ENCODE measurements around the gene AK8. TPM values are rescaled to one million over a fixed set of nuclear protein-coding genes. Genes with fewer than 3 reads are reported as not detected.
"Not testable (repeated sequence)": the region's sequence is repeated elsewhere in the genome, so short reads cannot be mapped to it uniquely, and the experiment has no call there.

The AK8 gene
- polyA plus RNA-seq, 5 donors, result 1.4 to 4.6 (median 3.5) TPM

DNA sequence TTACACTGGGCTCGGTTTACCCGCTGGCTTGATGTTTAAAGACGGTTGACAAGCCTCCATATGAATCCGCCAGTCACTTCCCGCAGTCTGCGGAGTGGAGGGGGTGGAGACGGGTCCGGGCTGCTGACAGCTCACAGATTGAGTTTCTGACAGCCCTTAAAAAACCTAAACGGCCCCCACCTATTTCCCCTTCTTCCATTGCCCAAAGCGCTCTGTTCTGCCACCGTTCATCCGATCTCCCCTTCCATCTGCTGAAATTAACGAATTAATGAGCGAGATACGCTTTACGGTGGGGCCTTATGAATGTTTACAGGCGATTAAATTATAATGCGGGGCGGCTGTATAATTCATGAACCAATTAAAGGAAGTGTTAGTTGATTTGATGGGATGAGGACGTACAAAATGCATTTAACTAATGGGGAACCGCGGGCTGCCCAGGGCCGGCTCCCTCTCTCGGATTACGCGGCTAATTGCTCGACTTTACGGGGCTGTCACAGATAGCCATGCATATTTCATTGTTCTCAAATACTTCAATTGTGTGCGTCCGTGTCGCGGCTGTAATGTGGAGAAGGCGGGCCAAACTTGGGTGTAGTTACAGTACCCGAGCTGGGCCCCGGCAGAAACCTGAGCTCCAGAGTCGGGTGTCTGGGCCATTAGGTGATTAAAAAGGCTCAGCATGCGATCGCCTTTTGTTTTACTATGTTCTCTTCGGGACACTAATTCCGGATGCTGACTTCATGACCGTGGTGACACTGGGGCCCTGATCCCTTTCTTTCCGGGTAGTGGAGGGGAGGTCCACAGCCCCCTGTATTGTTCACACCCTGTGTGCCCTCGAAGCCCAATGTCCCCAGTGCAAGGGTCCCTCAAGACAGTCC, 133.0 kb downstream of the AK8 start:
- DNase-seq, result peak in 1 of 2 donors; percentile 12

DNA sequence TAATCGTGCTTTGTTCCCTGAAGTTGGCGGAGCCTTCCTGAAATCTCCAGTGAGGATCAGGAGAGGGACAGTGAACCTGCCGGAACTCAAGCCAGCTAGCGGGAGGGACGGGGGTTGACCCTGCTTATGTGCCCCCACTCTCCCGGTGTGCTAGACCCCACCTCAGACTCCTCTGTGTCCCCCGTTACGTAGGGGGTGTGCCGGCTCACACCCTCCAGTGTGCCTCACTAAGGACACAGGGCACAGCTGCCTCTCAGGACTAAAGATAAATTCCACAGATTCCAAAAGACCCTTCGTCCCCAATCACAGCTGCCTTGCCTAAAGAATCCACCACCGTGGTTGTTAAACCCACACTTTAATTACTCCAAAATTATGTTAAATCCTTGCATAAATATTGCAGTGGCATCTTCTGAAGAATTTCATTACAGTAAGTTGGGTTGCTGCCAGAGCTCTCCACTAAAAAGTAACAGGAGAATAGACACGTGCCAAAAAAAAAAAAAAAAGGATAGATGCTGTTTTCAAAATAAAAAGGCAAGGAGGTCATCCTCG, 134.1 kb downstream of the AK8 start:
- DNase-seq, result no peak

DNA sequence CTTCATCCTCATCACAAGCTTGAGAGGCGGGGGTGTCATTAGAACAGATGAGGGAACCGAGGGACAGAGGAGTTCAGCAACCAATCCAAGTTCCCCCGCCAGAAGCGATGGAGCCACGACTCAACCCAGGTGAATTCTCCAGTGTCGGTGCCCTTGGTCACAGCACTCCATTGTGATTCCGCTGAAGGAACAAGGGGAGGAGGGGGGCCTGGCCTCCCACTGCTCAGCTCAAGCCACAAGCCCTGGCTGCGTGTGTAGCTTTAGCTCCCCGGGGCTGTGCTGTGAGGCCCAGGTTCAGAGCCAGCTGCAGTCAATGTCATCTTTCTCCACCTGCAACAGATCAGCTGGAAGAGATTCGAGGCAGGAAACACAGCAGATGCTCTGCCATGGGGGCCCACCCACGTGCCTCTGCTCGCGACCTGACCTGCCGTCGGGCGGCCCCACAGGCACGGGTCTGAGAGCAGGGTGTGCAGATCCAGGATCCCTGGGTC, 135.2 kb downstream of the AK8 start:
- no peak for DNase-seq

DNA sequence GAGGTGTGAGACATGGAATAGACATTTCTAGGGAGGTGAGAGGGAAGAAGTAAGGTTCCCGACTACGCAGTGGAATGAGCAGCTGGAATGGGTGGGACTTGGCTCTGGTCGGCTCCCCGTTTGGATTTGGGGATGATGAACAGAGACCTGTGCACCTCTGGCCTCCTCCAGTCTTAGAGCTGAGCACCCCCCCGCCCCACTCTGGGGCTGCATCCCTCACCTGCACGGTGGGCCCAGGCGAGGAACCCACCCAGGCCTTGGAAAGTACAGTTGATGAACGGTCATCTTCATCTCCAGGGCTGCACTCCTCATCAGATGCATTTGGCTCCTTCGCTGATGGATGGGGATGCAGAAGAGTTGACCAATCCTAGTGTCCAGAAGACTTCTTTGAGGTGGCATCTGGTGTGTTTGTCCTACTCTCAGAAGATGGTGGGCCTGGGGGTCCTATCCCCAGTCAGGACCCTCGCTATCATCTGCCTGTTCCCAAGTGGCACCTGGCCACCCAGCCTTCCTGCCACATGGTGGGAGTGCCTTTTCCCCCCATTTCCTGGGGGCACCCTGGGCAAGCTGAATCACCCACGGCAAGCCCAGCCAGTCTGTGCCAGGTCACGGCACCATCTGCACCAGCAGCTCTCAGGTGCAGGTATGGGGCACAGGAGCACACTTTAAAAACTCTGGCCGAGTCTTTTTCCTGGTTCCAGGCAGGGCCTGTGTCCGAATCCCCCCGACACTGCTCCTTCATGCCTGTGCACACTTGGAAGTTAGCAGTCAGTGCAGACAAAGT, 137.4 kb downstream of the AK8 start:
- DNase-seq, result no peak

DNA sequence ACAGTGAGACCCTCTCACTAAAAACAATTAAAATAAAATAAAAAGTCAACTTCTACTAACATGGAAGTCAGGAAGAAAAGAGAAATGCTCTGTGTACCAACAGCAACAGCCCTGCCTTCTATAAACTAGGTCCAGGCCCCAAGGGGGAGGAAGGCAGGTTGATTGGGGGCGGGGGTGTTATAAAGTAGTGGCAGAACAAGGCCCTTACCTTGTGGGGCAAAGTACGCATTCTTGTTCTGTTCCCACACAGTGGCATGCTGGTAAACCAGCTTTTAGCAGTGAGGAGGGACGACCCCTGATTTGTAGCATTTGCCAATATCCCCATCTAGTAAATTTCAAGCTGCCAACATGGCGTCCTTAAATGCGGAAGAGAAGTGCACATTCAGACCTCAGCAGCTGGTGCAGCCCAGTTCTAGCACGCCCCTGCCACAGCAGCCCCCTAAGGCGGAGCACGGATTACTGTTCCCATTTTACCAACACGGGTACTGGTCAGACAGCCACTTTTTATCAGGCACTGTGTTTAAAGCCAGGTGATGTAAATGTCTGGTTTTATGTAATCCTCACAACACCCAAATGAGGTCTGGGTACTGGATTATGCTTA, 138.3 kb downstream of the AK8 start:
- DNase-seq, result no peak

DNA sequence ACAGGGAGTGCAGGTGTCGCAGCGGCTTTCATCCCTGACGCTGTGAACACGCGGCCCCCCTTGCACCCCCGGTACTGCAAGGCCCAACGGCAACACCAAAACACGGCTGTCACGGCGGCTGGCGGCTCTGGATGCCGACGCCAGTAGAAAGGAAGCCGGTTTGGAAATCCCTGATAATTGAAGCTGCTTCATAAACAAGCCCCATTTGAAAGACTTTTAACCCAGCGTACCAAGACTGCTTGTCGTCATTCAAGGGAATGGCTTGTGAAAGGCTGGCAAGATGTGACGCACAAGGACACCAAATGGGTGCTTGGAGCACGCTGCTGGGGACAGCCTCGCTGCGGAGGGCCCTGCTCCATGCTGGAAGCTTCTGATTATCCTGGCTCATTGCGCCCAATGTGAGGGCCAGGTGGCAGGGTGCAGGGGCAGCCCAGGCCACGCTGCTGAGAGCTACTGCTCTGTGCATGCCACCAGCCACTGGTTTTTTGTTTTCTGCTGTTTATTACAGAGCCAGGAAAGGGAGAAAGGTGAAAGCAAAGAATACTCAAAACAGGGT, 144.7 kb downstream of the AK8 start:
- DNase-seq, result no peak

DNA sequence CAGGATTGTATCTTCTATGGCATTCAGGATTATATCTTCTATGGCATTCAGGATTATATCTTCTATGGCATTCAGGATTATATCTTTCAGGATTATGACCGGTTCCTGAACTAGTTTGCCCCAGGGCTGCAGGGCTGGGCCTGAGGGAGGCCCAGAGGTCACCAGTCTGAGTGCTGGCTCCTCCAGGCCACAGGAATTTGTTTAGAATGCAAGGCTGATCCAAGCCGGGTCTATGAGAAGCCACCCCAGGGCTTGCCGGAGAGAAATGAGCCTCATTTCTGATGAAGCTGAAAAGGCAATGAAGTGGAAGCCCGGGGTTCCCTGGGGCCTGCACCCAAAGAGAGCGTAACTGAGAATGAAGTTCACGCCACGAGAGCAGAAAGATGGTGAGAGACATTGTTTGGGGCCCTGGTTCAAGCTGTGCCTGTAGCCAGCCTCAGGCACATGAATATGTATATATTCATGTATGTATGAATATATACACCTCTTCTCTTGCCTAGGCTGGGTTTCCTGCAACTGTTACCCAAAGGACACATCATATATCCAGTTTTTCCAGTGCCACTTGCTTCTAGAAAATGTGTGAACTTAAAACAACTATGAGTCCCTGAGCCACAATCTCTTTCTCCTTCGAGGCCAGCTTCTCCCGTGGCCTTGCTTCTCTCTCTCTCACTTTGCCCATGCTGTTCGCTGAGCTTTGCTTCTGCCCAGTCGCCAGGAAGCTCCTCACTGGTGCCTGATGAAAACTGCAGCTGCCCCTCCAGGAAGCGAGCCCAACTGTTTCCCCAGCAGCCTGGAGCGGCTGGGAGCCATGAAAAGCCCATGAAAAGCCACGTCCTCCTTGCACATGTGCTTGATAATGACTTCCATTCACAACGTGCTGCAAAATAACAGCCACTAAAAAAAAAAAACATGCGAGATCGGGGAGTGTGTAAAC, 145.5 kb downstream of the AK8 start:
- DNase-seq, result no peak

DNA sequence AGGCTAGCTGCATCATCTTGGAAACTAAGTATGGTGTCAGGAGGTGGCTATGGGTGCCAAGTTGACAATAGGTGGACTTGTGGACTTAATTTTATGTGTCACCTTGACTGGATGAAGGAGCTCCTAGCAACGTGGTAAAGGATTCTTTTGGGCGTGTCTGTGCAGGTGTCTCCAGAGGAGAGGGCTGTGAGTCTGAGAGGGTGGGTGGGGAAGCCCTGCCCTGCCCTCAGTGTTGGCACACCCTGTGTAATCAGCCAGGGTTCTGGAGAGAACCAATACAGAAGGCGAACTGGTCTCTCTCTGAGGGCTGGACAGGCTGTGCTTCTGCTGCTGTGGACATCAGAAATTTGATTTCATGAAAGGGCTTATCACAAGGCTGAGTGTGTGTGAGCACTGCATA, 146.9 kb downstream of the AK8 start:
- no peak for DNase-seq

DNA sequence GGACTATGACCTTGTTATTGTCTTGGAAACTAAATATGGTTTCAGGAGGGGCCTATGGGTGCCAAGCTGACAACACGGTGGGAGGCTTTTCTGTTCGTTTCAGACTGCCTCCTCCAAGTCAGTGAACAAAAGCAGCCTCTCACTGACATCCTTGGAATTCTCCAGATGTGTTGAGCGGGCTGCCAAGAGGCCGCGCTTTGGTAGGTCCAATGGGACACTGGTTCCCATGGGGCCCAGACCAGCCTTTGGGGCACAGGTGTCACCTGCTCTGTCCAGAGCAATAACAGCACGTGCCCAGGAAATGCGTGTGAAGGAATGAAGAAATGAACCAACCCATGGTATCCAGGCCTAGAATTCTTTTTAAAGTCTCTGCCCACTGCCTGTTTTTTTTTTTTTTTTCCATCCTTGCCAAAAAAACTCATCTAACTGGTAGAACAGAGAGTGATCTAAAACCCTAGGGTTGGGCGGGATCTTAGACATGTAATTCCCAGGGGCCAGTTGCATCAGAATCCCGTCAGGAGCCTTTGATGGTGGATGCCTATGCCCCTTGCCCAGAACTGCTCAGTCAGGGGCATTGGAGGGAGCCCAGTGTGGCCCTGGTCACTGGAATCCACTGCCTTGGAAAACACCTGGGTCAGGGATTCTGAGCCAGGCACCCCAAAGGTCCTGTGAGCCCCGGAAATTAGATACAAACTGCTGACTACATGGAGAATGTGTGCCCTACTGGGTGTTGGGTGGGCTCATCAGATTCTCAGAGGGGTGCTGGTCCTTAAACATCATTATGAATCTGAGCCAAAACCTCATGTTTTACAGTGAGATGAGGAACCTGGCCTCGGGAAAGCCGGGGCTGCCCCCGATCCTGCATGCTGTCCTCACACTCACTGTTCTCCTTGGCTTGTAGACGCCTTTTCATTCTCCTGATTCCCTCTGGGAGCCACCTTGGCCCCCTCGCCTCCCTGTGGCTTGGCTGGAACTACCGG, 147.7 kb downstream of the AK8 start:
- no peak for DNase-seq

DNA sequence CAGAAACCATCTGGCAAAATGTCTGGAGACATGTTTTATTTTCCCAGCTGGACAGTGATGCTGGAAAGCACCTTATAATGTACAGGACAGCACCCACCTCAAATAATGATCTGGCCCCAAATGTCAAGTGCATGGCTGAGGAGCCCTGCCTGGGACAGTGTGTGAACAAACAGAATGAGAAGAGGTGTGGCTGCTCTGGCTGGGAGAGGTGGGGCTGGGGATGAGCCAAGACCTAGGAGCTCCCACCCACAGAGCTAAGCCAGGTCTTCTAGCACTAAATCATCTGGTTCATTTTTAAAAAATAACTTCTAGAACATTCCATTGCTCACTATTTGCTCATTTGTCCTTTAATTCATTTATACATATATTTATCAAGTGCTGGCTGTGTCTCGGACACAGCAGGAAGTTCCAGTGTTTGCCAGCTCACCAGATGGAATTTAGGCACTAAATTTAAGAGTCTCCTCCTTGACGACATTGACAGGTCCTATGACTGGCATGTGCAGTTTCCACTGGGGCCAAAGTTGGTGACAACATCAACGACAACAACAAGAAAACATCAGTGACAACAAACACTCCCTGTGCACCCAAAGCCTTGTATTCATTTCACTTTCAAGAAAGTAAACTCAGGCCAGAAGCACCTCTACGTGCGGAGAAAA, 148.7 kb downstream of the AK8 start:
- DNase-seq, result no peak

DNA sequence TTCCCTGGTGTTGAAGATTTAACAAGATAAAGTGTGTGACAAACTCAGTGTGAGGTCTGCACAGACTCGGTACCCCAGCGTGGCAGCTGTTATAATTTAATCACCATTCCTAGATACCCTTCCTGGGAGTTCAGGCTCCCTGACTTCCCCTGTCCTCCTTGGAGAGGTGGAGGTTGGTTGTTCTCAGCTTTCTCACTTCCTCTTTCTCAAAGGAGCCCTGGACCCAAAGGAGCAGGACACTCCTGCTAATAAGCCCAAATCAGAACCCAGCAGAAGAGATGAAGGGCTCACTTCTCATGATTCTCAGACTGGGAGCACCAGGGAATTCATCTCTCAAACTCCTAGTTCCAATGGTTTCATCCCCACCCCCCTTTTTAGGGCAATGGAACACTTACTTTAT, 149.6 kb downstream of the AK8 start:
- DNase-seq, result no peak

DNA sequence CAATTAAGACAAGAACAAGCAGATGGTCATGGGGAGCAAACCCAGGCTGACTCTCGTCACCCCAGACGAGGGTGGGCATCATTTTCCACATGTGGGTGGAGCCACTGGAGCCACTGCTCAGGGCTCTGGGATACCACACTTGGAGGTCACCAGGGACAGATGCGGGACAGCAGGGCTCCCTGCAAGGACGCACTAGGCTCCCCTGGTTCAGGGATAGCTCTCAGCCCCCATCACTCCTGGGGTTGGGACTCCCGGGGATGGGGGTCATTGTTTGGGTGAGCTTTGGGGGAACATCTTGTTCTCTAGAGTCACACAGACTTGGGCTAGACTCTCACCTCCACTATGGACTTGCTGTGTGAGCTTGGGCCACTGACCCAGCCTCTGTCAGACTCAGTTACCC, 150.0 kb downstream of the AK8 start:
- DNase-seq, result no peak

DNA sequence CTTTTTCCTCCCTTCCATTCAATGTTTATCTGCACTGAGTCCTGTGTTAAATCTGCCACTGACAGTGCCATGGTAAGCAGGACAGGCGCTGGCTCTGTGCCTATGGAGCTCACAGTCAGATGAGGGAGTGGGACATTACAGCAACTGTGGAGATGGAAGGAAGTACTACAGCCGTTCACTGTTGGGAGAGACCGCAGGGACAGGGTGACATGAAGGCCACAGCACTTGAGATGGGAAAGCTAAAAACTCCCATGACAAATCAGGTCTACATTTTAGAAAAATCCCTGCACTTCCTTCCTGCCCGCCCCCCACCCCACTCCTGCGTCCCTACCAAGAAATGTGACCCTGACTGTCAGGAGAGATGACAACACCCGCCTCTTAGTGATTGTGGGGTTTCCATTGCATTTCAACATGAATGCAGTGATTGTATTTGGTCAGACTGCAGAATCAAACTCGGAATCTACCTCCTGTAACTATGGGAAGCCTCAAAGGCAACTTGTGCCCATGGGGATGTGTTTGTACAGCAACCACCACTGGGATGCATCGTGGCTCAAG, 151.4 kb downstream of the AK8 start:
- DNase-seq, result no peak

DNA sequence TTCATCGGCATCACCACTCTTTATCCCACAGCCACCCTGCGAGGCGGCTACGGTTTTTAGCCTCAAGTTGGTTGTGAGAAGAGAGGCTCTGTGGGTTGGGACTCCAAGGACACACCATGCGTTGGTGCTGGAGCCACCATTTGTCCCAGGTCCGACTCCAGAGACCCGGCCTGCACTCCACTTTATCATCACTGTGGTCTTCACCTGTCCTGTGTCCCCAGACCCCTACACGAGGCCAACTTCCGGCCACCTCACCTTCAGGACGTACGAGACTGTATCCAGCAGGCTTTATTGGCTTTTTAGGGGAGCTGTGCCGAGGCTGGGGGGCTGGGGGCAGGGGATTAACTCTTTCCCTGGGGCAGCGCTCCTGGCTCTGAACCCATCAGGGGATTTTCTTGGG, 152.8 kb downstream of the AK8 start:
- DNase-seq, result no peak

DNA sequence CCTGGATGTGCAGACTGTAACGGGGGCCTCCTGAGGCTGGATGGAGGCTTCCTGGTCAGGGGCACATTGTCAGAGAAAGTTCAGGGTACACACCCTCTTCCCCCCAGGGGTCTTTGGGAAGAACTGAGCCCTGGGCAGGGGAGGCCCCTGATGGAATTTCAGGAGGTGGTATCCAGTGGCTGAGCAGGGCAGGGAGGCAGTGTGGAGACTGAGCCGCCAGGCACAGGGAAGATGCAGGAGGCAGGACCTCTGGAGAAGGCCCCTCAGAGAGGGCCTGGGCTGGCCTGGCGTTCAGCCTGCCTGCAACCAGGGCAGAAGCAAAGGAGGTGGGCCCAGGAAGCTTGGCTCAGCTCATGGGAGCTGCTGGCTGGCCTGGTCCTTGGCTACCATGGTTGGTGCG, 154.3 kb downstream of the AK8 start:
- no peak for DNase-seq

DNA sequence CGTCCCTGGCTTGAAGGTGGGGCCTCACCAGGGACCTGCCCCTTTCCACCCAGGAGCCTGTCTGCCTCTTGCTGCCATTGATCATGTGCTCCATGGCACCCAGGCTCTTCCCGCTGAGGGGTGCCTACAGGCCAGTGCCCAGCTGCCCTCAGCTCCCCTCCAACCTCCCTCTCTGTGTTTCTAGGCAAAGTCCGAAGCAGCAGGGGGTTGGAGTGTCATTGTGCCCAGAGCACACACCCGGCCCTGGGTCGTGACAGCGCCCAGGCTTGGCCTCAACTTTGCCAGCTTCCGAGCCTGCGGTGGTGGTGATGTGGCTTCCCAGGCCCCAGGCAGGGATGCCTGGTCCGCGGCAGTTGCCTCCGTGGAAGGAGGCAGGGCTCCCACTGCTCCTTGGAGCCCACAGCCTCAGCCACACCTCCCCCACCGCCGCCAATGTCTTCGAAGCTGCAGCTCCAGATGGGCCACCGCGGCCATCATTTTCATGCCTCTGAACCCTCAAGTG, 155.5 kb downstream of the AK8 start:
- DNase-seq, result no peak

DNA sequence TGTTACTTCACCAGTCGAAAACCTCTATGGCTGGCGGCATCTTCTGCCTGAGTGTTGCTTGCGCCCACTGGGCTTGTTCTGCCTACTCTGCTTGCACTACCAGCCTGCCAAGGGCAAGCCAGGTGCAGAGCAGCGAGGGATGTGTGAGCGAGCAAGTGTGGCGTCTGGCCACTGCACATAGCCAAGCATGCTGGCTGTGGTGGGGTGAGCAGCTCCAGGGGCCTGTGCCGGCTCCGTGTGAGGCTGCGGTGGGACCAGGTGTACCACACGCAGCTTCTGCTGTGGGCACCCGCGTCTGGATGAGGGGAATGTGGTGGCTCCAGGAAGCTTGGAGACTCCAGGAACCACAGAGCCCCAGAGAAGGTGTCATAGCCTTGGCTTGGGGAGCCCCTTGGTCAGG, 156.4 kb downstream of the AK8 start:
- no peak for DNase-seq

DNA sequence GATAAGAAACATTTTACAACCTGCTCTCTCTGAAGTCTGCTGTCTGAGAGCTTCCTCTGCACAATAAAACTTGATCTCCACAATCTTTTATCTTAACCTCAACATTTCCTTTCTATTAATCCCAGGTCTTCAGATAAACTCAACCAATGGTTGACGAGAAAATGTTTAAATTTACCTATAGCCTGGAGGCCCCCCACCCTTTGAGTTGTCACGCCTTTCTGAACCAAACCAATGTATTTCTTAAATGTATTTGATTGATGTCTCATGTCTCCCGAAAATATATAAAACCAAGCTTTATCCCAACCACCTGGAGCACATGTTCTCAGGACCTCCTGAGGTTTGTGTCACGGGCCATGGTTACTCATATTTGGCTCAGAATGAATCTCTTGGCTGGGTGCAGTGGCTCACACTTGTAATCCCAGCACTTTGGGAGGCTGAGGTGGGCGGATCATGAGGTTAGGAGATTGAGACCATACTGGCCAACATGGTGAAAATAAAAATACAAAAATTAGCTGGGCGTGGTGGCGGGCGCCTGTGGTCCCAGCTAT, 159.6 kb downstream of the AK8 start:
- not testable (repeated sequence) for DNase-seq
